Activated B cell treated with CpG ODN at 0.5 μM for 24 hours (primary cell): Measurements from ENCODE around the gene ABAT. TPM values are rescaled to one million over a fixed set of nuclear protein-coding genes. Genes with fewer than 3 reads are reported as not detected.
A peak's percentile ranks its signal among the peaks of the same experiment; 100 is the strongest.

Experiments used
- ATAC-seq: fragments of 200-7000 bp; cut with Tn5 transposase; one replicate; pipeline ENCODE4 v1.10.0; 2021; ENCODE audit warnings: low read depth, mild to moderate bottlenecking, moderate library complexity
- CTCF ChIA-PET: fragments of 350-600 bp; sonication (Branson Sonifier 250); formaldehyde crosslinking; loops from one replicate; lab custom pipeline; 2021; ENCODE audit warnings: antibody characterized with exemption; lab: Charles Lee
- POLR2A ChIA-PET: fragments of 350-600 bp; sonication (Branson Sonifier 250); formaldehyde crosslinking; loops from one replicate; lab custom pipeline; 2021; ENCODE audit warnings: antibody characterized with exemption; lab: Charles Lee
- DNase-seq: peaks from one replicate; pipeline ENCODE4 v3.0.0; 2022
- H3K27ac Mint-ChIP-seq: one replicate; pipeline ENCODE4 v1.8.0; 2020; ENCODE audit warnings: mixed read lengths
- H3K27me3 Mint-ChIP-seq: one replicate; pipeline ENCODE4 v1.8.0; 2021; ENCODE audit warnings: mixed read lengths
- H3K36me3 Mint-ChIP-seq: one replicate; pipeline ENCODE4 v1.8.0; 2021; ENCODE audit warnings: low read depth, mixed read lengths
- H3K4me1 Mint-ChIP-seq: one replicate; pipeline ENCODE4 v1.8.0; 2021; ENCODE audit warnings: mixed read lengths
- H3K4me3 Mint-ChIP-seq: one replicate; pipeline ENCODE4 v1.8.0; 2020; ENCODE audit warnings: mild to moderate bottlenecking, mixed read lengths
- H3K9me3 Mint-ChIP-seq: one replicate; pipeline ENCODE4 v1.8.0; 2020; ENCODE audit warnings: mixed read lengths
- CTCF ChIP-seq: fragments of 200-600 bp; IDR thresholded peaks from one replicate; pipeline ENCODE4 v1.8.0; 2022; ENCODE audit warnings: antibody characterized with exemption, mild to moderate bottlenecking
- intact Hi-C: fragments of 100-400 bp; cut with micrococcal nuclease; formaldehyde crosslinking; loops from one replicate; pipeline ENCODE4 v1.15.1; 2024
- total RNA-seq: library from RNA; stranded (reverse); gene quantifications from 2 replicates; pipeline ENCODE4 v1.2.3, GENCODE V29; 2022

The ABAT gene
- total RNA-seq, 1 donor from 2014 or later: 13.2 TPM

GRCh38 chr16:8720967-8721308 lies 46.5 kb downstream of the ABAT start:
- DNase-seq (no peak), ATAC-seq (no peak)
- ChIA-PET CTCF (no interaction called here), POLR2A (no interaction called here)
- Mint-ChIP-seq H3K4me1 (peaks cover 5% of the 10 kb centered on the region), H3K36me3 (peaks cover 14% of the 10 kb centered on the region), H3K4me3 (no peak overlapping the region), H3K9me3 (peaks cover 3% of the 10 kb centered on the region), H3K27ac (no peak overlapping the region), H3K27me3 (no peaks in the 10 kb centered on the region)
- intact Hi-C loops: loop anchor here (10.0 kb wide), 1 partner anchor 46 kb away; the partner anchor contains the start of gene ABAT
- TF ChIP-seq CTCF: no peak

DNA sequence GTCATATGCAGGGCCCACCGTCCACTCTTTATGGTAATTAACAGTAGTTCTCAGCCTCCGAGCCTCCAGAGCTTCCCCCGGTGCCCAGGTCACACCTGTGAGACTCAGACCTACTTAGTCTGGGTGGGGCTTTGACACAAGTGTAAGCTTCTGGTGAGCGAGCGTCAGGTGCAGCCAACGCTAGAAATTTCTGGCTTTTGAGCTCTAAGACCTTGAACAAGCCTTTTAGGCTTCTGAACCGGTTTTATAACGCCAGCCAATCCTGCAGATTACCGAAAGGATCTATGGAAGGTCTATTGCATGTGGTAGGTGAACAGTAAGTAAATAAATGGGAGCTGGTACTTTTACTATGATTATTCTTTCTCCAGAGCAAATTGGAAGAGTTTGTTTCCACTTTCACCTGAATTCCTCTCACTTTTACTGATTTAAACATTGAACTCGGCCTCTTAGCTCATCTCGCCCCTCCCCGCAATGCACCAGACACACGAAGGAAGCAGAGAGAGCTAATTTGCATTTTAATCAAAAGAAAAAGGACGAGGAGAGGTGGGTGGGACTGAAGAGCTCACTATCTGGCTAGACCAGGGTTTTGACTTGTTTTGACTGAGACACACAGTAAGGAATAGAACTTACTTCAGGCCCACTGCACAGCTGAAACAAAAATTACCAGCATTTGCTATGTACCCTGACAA lies 47.1 kb downstream of the ABAT start:
- CTCF ChIA-PET: no interaction called here
- Mint-ChIP-seq H3K27ac (peak overlapping the region; percentile 4), H3K36me3 (peaks cover 9% of the 10 kb centered on the region), H3K4me1 (peaks cover 6% of the 10 kb centered on the region), H3K9me3 (peaks cover 3% of the 10 kb centered on the region), H3K27me3 (no peaks in the 10 kb centered on the region), H3K4me3 (peak overlapping the region; percentile 36)
- no peak for ATAC-seq
- intact Hi-C loops: loop anchor here (10.0 kb wide), 1 partner anchor 47 kb away; the partner anchor contains the start of gene ABAT
- TF ChIP-seq CTCF: no peak
- POLR2A ChIA-PET: no interaction called here
- DNase-seq: no peak

GRCh38 chr16:8722025-8722348 lies 47.6 kb downstream of the ABAT start:
- Mint-ChIP-seq H3K27me3 (no peaks in the 10 kb centered on the region), H3K4me3 (no peak overlapping the region), H3K27ac (no peak overlapping the region), H3K36me3 (peaks cover 6% of the 10 kb centered on the region), H3K9me3 (peaks cover 3% of the 10 kb centered on the region), H3K4me1 (peaks cover 11% of the 10 kb centered on the region)
- intact Hi-C loops: loop anchor here (10.0 kb wide), 1 partner anchor 47 kb away; the partner anchor contains the start of gene ABAT
- ChIA-PET POLR2A (no interaction called here), CTCF (no interaction called here)
- ATAC-seq (no peak), DNase-seq (no peak)
- TF ChIP-seq CTCF: no peak

- CTCF ChIA-PET: no interaction called here
- H3K27me3 Mint-ChIP-seq: no peaks in the 10 kb centered on the region
- no peaks in the 10 kb centered on the region for H3K36me3 Mint-ChIP-seq
- no peak for TF ChIP-seq CTCF
- POLR2A ChIA-PET: no interaction called here
- no peak overlapping the region for H3K4me3 Mint-ChIP-seq
- H3K9me3 Mint-ChIP-seq: no peaks in the 10 kb centered on the region
- H3K27ac Mint-ChIP-seq: peak overlapping the region; percentile 36
- intact Hi-C loops: loop anchor here (10.0 kb wide), 1 partner anchor 51 kb away; the partner anchor contains the start of gene ABAT
- peaks cover 46% of the 10 kb centered on the region for H3K4me1 Mint-ChIP-seq
- DNase-seq: no peak
- ATAC-seq: no peak
Observed at GRCh38 chr16:8725513-8726178, 51.2 kb downstream of the ABAT start.

- ATAC-seq (no peak), DNase-seq (no peak)
- CTCF ChIA-PET: no interaction called here
- intact Hi-C loops: loop anchor here (10.0 kb wide), 1 partner anchor 52 kb away; the partner anchor contains the start of gene ABAT
- H3K4me1 Mint-ChIP-seq: peaks cover 59% of the 10 kb centered on the region
- no peaks in the 10 kb centered on the region for H3K36me3 Mint-ChIP-seq
- POLR2A ChIA-PET: interaction anchor here (0.6 kb wide), 1 partner anchor 10 kb away, joined by 3 read pairs; no protein-coding TSS in a partner anchor
- H3K27me3 Mint-ChIP-seq: no peaks in the 10 kb centered on the region
- no peak overlapping the region for H3K27ac Mint-ChIP-seq
- no peak for TF ChIP-seq CTCF
- H3K9me3 Mint-ChIP-seq: no peaks in the 10 kb centered on the region
- no peak overlapping the region for H3K4me3 Mint-ChIP-seq
Observed at GRCh38 chr16:8727131-8727806, 52.9 kb downstream of the ABAT start.
